LNCaP clone FGC (cell line): Measurements from ENCODE around the gene HOTAIR.

ENCODE experiments used
- DNase-seq: peaks from one replicate; pipeline ENCODE4 v3.0.0-alpha.2; 2011; ENCODE audit warnings: low read depth
- H3K4me3 ChIP-seq: 2 replicates; pipeline ENCODE4 v1.5.1; 2011; ENCODE audit warnings: mild to moderate bottlenecking, low read depth, low read length, control low read depth
- TF ChIP-seq, protein P1 (sequence below): IDR thresholded peaks from 2 replicates; pipeline ENCODE4 v1.5.1; 2012; ENCODE audit warnings: mild to moderate bottlenecking; ENCODE audit not compliant: control insufficient read depth, insufficient read depth; ENCODE audit errors: extremely low read depth

HOTAIR gene

DNA sequence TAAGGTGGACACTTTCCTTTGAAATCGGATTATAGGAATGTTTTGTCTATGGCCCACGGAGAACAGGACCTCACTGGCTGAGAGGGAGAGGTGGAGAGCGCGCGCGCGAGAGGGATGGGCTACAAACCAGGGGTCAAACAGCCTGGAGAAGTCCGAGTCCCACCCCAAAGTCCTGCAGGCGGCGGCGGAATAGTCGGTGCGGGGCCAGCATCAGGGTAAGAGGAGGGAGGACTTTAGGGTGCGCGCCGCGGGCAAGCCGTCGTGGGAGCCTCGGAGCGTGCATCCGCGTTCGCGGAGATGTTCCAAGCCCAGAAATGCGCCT is 30.7 kb upstream of the HOTAIR start:
- no peak overlapping the region for H3K4me3 ChIP-seq
- DNase-seq, result no peak
- TF ChIP-seq, protein P1, sequence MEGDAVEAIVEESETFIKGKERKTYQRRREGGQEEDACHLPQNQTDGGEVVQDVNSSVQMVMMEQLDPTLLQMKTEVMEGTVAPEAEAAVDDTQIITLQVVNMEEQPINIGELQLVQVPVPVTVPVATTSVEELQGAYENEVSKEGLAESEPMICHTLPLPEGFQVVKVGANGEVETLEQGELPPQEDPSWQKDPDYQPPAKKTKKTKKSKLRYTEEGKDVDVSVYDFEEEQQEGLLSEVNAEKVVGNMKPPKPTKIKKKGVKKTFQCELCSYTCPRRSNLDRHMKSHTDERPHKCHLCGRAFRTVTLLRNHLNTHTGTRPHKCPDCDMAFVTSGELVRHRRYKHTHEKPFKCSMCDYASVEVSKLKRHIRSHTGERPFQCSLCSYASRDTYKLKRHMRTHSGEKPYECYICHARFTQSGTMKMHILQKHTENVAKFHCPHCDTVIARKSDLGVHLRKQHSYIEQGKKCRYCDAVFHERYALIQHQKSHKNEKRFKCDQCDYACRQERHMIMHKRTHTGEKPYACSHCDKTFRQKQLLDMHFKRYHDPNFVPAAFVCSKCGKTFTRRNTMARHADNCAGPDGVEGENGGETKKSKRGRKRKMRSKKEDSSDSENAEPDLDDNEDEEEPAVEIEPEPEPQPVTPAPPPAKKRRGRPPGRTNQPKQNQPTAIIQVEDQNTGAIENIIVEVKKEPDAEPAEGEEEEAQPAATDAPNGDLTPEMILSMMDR, result no peak

DNA sequence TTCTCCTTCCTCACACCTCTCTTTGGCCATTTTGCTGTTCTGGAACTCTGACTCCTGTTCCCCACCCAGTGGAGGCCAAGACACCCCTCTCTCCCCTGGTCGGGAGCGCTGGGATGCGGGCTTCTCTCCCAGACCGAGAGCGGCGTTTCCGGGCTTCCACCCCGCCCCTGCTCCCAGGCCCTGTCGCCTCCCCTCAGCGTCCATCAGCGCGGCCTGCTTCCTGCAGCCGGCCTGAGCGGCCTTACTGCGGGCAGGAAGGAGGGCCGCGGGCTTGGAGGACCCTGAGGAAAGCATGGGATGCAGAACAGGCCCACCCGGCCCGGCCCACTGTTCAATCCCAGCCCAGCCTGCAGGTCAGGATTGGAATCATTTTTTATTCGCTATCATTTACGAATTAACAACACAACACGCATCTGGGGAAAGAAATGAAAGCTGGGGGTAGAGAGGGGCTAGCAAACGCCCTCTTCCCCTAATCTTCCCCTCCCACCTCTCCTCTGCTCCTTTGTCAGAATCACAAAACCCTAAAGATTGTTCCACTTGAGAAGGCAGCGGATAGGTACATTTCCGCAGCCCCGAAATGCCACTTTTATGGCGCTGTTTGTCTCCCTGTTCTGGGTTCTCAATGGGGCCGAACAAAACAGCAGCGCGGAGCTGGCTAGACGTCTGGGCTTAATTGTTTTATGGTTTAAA is 30.2 kb upstream of the HOTAIR start:
- TF ChIP-seq, protein P1, result no peak
- no peak overlapping the region for H3K4me3 ChIP-seq

DNA sequence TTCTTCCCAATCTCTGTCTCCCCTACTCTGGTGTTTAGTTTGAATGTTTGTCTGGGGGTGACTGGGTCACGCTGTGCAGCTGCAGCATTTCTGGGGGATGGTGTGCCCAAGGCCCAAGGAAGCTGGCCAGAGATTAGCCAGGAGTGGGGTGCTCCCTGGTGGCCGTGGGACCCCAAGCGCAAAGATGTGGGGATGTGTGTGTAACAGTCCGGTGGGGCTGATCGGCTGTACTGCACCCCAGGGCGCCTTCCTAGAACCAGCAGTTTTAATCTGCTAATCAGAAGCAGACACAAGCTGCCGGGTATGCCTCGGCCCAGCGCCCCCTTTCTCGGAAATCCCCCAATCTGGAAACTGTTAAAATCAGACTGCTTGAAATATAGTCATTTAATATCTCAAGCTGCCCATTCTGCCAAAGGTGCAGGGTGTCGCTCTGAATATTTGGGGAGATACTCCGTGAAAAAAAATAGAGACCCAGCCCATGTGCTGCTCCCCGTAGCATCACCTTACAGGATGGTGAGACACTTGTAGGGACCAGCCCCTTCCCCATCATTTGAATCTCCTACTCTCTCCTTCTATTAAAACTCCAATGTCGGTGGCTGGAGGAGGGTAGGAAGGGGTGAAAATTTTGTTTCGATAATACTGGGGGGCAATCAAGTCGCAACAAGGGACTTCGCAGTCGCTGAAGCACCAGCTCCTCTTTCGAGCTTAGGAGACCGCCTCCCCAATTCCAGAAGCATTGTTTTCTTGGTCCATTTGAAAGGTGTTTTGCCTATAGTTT is 29.5 kb upstream of the HOTAIR start:
- TF ChIP-seq, protein P1, result no peak
- H3K4me3 ChIP-seq, result no peak overlapping the region
- no peak for DNase-seq

More for the DNA sequence above, 30.2 kb upstream of the HOTAIR start:
- no peak for DNase-seq

DNA sequence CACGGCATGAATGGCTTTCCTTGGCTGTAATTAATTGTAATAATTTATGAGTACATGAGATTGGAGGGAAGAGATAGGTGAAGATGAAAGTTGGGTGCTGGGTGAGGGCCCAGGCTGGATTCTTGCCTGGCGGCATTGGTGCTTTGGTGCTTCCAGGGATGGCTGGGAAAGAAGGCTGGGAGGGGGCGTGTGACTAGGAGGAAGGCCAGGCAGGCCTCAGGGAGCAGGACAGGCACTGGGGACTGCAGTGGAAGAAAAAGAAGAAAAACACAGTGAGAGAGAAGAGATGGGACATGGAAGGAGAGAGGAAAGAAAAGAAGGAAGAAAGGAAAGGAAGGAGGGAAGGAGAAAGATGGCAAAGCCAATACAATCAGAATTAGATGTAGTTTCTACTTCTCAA is 28.9 kb upstream of the HOTAIR start:
- TF ChIP-seq, protein P1, result no peak
- DNase-seq, result peak; percentile 71
- H3K4me3 ChIP-seq, result no peak overlapping the region

DNA sequence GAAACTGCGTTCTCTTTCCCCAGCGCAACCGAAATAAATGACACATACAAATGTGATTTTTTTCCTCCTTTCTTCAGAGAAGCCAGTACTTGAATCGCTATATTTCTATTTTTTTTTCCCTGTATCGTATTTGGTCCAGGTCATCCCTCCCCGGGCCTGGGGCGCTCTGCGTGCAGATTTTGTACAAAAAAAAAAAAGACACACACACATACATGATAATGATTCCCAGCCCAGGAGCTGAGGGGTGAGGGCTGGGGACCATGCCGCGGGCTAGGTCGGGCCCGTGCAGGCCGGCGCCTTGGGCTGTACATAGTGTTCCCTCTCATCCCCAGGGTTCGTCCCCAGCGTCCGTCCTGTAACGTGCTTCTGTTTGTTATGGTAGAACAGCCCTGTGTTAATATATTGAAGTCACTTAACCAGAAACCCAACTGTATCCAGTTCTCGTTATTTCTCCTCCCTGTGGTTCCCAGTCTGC is 28.2 kb upstream of the HOTAIR start:
- no peak for DNase-seq
- H3K4me3 ChIP-seq, result no peak overlapping the region
- TF ChIP-seq, protein P1, result no peak

DNA sequence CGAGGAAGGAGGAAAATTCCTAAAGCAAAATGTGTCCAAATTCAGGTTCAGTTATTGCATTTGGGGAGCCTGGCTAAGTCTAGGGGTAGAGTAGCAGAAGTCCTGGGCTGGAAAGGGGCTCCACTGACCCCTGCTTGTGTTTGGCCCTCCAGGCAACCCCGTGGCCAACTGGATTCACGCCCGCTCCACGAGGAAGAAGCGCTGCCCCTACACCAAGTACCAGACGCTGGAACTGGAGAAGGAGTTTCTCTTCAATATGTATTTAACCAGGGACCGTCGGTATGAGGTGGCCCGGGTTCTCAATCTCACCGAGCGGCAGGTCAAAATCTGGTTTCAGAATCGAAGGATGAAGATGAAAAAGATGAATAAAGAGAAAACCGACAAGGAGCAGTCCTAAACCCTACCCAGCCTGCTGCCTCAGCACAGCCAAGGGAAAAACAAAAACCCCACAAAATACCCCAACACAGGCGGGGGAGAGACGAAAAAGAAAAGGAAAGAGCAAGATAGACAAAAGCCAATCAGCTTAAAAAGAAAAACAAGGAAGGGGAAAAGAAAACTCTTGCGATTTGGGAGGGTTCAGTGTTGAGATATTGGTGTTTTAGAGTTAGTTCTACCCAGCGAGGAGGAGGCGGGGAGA is 27.6 kb upstream of the HOTAIR start:
- DNase-seq, result no peak
- TF ChIP-seq, protein P1, result no peak
- H3K4me3 ChIP-seq, result no peak overlapping the region
